ENCODE measurements around the gene ERCC6L. TPM values are rescaled to one million over a fixed set of nuclear protein-coding genes. Genes with fewer than 3 reads are reported as not detected.
"Not testable (repeated sequence)": the region's sequence is repeated elsewhere in the genome, so short reads cannot be mapped to it uniquely, and the experiment has no call there.

Gene ERCC6L
- total RNA-seq, 2 donors from 2014 or later: not detected

GRCh38 chrX:72236841-72237240 is 2.0 kb downstream of the ERCC6L start:
- H3K4me3 ChIP-seq: no peak overlapping the region
- H3K4me1 ChIP-seq: peaks cover 4% of the 10 kb centered on the region
- no peak overlapping the region for H3K27ac ChIP-seq
- no peaks in the 10 kb centered on the region for H3K9me3 ChIP-seq
- WGBS, 2 donors: 68 to 82% methylated on average over 4 of the region's 4 CpGs
- no peak for TF ChIP-seq CTCF (IDR thresholded peaks at IDR 0.05)
- no peak for TF ChIP-seq POLR2A (IDR thresholded peaks at IDR 0.05)
- H3K36me3 ChIP-seq (replicated peaks in 1 of 2; ENCODE audit: insufficient read depth in 1 of 2, low read depth in 2 of 2): no peaks in the 10 kb centered on the region
- intact Hi-C loops (cut with DNase I): no loop called here
- ATAC-seq (no peak), DNase-seq (no peak)
- no peaks in the 10 kb centered on the region for H3K27me3 ChIP-seq

- 94 to 100% methylated on average over 2 to 3 of the region's 3 CpGs for WGBS, 2 donors
- Histone ChIP-seq H3K27me3 (no peaks in the 10 kb centered on the region), H3K27ac (no peak overlapping the region), H3K4me1 (no peaks in the 10 kb centered on the region), H3K36me3 (replicated peaks in 1 of 2; ENCODE audit: insufficient read depth in 1 of 2, low read depth in 2 of 2) (no peaks in the 10 kb centered on the region), H3K4me3 (no peak overlapping the region), H3K9me3 (no peaks in the 10 kb centered on the region)
- no peak for TF ChIP-seq CTCF (IDR thresholded peaks at IDR 0.05)
- no peak for TF ChIP-seq POLR2A (IDR thresholded peaks at IDR 0.05)
- DNase-seq (no peak), ATAC-seq (no peak)
- intact Hi-C loops (cut with DNase I): no loop called here
Observed at GRCh38 chrX:72230290-72230689, 8.5 kb downstream of the ERCC6L start.

GRCh38 chrX:72220375-72220774 is 18.5 kb downstream of the ERCC6L start:
- 97 to 100% methylated on average over 3 of the region's 3 CpGs for WGBS, 2 donors
- intact Hi-C loops (cut with DNase I): not testable (repeated sequence)

GRCh38 chrX:72216973-72217372 is 21.9 kb downstream of the ERCC6L start:
- no peaks in the 10 kb centered on the region for H3K27me3 ChIP-seq
- no peaks in the 10 kb centered on the region for H3K36me3 ChIP-seq (replicated peaks in 1 of 2; ENCODE audit: insufficient read depth in 1 of 2, low read depth in 2 of 2)
- H3K9me3 ChIP-seq: no peaks in the 10 kb centered on the region
- no peaks in the 10 kb centered on the region for H3K4me1 ChIP-seq
- intact Hi-C loops (cut with DNase I): no loop called here
- no peak overlapping the region for H3K27ac ChIP-seq
- ATAC-seq (no peak), DNase-seq (no peak)
- H3K4me3 ChIP-seq: no peak overlapping the region
- TF ChIP-seq POLR2A (IDR thresholded peaks at IDR 0.05) (no peak), CTCF (IDR thresholded peaks at IDR 0.05) (no peak)
- 71 to 79% methylated on average over 1 of the region's 1 CpG for WGBS, 2 donors

More at GRCh38 chrX:72220375-72220774, 18.5 kb downstream of the ERCC6L start:
- DNase-seq; H3K27me3 ChIP-seq; H3K9me3 ChIP-seq; ATAC-seq; H3K27ac ChIP-seq; H3K4me3 ChIP-seq; H3K36me3 ChIP-seq (replicated peaks in 1 of 2; ENCODE audit: insufficient read depth in 1 of 2, low read depth in 2 of 2); H3K4me1 ChIP-seq: not testable (repeated sequence)

GRCh38 chrX:72208126-72208800 is 30.6 kb downstream of the ERCC6L start:
- no peak overlapping the region for H3K4me3 ChIP-seq
- no peak overlapping the region for H3K27ac ChIP-seq
- WGBS, 2 donors: 90 to 91% methylated on average over 4 of the region's 4 CpGs
- no peaks in the 10 kb centered on the region for H3K4me1 ChIP-seq
- no peaks in the 10 kb centered on the region for H3K36me3 ChIP-seq (replicated peaks in 1 of 2; ENCODE audit: insufficient read depth in 1 of 2, low read depth in 2 of 2)
- no peaks in the 10 kb centered on the region for H3K9me3 ChIP-seq
- ATAC-seq (no peak), DNase-seq (no peak)
- TF ChIP-seq CTCF (IDR thresholded peaks at IDR 0.05) (no peak), POLR2A (IDR thresholded peaks at IDR 0.05) (no peak)
- H3K27me3 ChIP-seq: no peaks in the 10 kb centered on the region
- intact Hi-C loops (cut with DNase I): no loop called here
